ENCODE data around the gene SETDB2. TPM values are rescaled to one million over a fixed set of nuclear protein-coding genes. Genes with fewer than 3 reads are reported as not detected.

Gene SETDB2
- total and polyA plus RNA-seq, 2 of the 13 experiments (the other 11 are each of a cell fraction or from before 2014, with no cell fraction given): 8.1 to 8.7 TPM

DNA sequence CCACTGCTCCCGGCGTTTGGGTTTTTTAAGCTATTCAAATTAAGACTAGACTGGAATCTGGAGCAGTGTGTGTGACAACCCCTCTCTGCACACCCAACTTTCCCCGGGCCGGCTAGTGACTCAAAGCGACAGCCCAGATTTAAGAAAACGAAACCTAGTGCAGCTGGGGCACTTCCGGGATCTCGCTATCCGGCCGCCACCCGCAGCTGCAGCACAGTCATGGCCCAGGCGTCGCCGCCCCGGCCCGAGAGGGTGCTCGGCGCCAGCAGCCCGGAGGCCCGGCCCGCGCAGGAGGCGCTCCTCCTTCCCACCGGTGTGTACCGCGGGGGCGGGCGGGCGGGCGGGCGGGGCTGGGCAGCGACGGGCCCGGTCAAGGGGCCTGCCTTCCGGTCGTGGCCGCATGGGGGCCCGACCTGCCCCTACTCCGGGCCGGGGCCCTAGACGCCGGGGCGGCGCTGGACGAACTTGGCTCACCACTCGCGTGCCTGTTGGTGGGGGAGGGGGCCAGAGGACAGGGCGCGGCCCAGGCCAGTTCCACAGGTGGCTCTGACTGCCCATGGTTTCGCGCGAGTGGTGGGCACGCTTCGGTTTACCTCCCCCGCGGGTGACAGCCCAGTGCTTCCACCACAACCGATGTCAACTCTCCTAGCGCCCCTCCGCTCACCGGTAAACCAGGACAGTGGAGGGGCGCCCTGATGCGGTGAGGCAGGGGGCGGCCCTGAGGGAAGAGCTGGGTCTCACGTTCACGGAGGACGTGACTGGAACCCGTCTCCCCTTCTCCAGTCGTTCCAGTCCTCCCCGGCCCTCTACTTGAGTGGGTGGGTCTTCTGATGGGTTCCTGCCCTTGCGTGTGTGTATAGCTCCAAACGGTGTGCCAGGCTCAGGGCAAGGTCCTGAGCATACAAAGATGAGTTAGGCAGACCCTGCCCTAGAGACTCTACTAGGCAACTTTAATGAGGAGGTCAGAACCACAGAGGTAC, 52.0 kb downstream of the SETDB2 start, which contains the start of gene PHF11 (continued):
- TF ChIP-seq, protein P1, sequence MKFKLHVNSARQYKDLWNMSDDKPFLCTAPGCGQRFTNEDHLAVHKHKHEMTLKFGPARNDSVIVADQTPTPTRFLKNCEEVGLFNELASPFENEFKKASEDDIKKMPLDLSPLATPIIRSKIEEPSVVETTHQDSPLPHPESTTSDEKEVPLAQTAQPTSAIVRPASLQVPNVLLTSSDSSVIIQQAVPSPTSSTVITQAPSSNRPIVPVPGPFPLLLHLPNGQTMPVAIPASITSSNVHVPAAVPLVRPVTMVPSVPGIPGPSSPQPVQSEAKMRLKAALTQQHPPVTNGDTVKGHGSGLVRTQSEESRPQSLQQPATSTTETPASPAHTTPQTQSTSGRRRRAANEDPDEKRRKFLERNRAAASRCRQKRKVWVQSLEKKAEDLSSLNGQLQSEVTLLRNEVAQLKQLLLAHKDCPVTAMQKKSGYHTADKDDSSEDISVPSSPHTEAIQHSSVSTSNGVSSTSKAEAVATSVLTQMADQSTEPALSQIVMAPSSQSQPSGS (CRISPR knock-in tag; IDR thresholded peaks at IDR 0.05): no peak
- no peak for TF ChIP-seq CENPBD1 (CRISPR knock-in tag; IDR thresholded peaks at IDR 0.05; ENCODE audit: borderline replicate concordance, low read depth)
- no peak for TF ChIP-seq HNRNPUL1 (IDR thresholded peaks at IDR 0.05; ENCODE audit: low read depth, low read length)
- no peak for TF ChIP-seq MAFF (IDR thresholded peaks at IDR 0.05; ENCODE audit: low read depth, low read length)
- TF ChIP-seq ZNF660 (CRISPR knock-in tag; IDR thresholded peaks at IDR 0.05; ENCODE audit: borderline replicate concordance, low read depth): no peak
- peak; percentile 14; the same call in 1 of the 2 replicates for TF ChIP-seq STAG1 (CRISPR knock-in tag; IDR thresholded peaks at IDR 0.05)
- TF ChIP-seq SOX13 (IDR thresholded peaks at IDR 0.05): no peak
- no peak for TF ChIP-seq SOX13 (CRISPR knock-in tag; conservative IDR thresholded peaks at IDR 0.05 in 1 of 2, IDR thresholded peaks at IDR 0.05 in 1 of 2)
- TF ChIP-seq RBM39 (IDR thresholded peaks at IDR 0.05; ENCODE audit: low read depth, low read length, poor library complexity, severe bottlenecking): no peak
- TF ChIP-seq, protein P2, sequence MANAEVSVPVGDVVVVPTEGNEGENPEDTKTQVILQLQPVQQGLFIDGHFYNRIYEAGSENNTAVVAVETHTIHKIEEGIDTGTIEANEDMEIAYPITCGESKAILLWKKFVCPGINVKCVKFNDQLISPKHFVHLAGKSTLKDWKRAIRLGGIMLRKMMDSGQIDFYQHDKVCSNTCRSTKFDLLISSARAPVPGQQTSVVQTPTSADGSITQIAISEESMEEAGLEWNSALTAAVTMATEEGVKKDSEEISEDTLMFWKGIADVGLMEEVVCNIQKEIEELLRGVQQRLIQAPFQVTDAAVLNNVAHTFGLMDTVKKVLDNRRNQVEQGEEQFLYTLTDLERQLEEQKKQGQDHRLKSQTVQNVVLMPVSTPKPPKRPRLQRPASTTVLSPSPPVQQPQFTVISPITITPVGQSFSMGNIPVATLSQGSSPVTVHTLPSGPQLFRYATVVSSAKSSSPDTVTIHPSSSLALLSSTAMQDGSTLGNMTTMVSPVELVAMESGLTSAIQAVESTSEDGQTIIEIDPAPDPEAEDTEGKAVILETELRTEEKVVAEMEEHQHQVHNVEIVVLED (CRISPR knock-in tag; IDR thresholded peaks at IDR 0.05; ENCODE audit: borderline replicate concordance): no peak
- TF ChIP-seq ZNF136 (CRISPR knock-in tag; IDR thresholded peaks at IDR 0.05; ENCODE audit: low read depth): no peak
- no peak for TF ChIP-seq SMYD3 (CRISPR knock-in tag; IDR thresholded peaks at IDR 0.05)
- no peak for TF ChIP-seq ZNF251 (CRISPR knock-in tag; IDR thresholded peaks at IDR 0.05)
- no peak for TF ChIP-seq AGO1 (IDR thresholded peaks at IDR 0.05; ENCODE audit: low read depth, low read length, poor library complexity, severe bottlenecking)
- no peak for TF ChIP-seq ZKSCAN8 (CRISPR knock-in tag; IDR thresholded peaks at IDR 0.05; ENCODE audit: borderline replicate concordance)
- no peak for TF ChIP-seq ZNF207 (IDR thresholded peaks at IDR 0.05; ENCODE audit: borderline replicate concordance)
- no peak; the same call in none of the 2 replicates for TF ChIP-seq HES4 (CRISPR knock-in tag; IDR thresholded peaks at IDR 0.05; ENCODE audit: borderline replicate concordance)
- TF ChIP-seq ZNF709 (CRISPR knock-in tag; IDR thresholded peaks at IDR 0.05): no peak
- peak; percentile 48 for TF ChIP-seq ZSCAN21 (CRISPR knock-in tag; IDR thresholded peaks at IDR 0.05; ENCODE audit: borderline replicate concordance)
- TF ChIP-seq MXI1 (IDR thresholded peaks at IDR 0.05; ENCODE audit: borderline replicate concordance, low read depth, low read length): peak; percentile 45; the same call in 1 of the 3 replicates
- TF ChIP-seq ZFAT (CRISPR knock-in tag; conservative IDR thresholded peaks at IDR 0.05): no peak
- no peak for TF ChIP-seq RFX3 (CRISPR knock-in tag; IDR thresholded peaks at IDR 0.05)
- no peak; the same call in 1 of the 2 replicates for TF ChIP-seq IRF9 (CRISPR knock-in tag; IDR thresholded peaks at IDR 0.05; ENCODE audit: borderline replicate concordance)
